T-helper 2 cell treated with Interferon-gamma antibody and Interleukin-4, amounts not matched to agents 5 μg/mL and 100 μg/mL, for 36 hours (primary cell): ENCODE measurements around the gene MSH5.
"Not testable (repeated sequence)": the region's sequence is repeated elsewhere in the genome, so short reads cannot be mapped to it uniquely, and the experiment has no call there.

Experiments used
- DNase-seq: peaks from one replicate; pipeline ENCODE4 v3.0.0; 2021; ENCODE audit warnings: low spot score
- H3K27ac Mint-ChIP-seq: one replicate; pipeline ENCODE4 v1.8.0; 2021; ENCODE audit warnings: mild to moderate bottlenecking, mixed read lengths
- H3K27me3 Mint-ChIP-seq: one replicate; pipeline ENCODE4 v1.8.0; 2021; ENCODE audit warnings: low read depth, mixed read lengths
- H3K36me3 Mint-ChIP-seq: one replicate; pipeline ENCODE4 v1.8.0; 2021; ENCODE audit warnings: low read depth, mixed read lengths
- H3K4me1 Mint-ChIP-seq: one replicate; pipeline ENCODE4 v1.8.0; 2021; ENCODE audit warnings: low read depth, mixed read lengths
- H3K4me3 Mint-ChIP-seq: one replicate; pipeline ENCODE4 v1.8.0; 2022; ENCODE audit warnings: mild to moderate bottlenecking, moderate library complexity, mixed read lengths
- H3K9me3 Mint-ChIP-seq: one replicate; pipeline ENCODE4 v1.8.0; 2021; ENCODE audit warnings: mixed read lengths

Gene MSH5

GRCh38 chr6:31794866-31795615 lies 55.2 kb downstream of the MSH5 start:
- Mint-ChIP-seq H3K27ac (peak overlapping the region; percentile 96), H3K4me1 (peaks cover 25% of the 10 kb centered on the region), H3K27me3 (no peaks in the 10 kb centered on the region), H3K9me3 (no peaks in the 10 kb centered on the region), H3K36me3 (peaks cover 38% of the 10 kb centered on the region), H3K4me3 (peak overlapping the region; percentile 79)
- no peak for DNase-seq

DNA sequence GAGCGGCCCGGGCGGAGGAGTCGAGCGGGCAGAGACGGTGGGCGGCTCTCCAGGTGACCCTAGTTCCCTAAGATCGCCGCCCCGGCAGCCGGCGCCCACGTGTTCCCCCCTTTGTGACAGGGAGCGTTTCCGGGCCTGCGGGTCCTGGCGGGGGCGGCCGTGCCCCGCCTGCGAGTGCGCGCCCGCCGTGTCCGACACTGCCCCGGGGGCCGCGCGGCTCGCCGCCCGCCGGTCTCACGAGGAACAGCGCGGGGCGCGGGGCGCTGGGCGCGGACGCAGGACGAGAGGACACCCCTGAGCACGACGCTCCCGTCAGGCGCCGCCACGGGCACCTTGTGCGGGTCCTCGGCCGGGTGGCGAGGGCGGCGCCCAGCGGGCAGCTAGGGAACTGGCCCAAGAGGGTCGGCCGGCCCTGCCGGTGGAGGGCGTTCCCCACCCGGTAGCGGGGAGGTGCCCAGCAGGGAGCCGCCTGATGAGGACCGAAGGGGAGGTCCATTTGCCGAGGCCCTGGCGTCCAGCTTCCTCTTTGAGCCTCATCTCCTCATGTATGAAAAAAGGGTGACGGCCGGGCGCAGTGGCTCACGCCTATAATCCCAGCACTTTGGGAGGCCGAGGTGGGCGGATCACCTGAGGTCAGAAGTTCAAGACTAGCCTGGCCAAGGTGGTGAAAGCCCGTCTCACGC lies 56.0 kb downstream of the MSH5 start, which contains the start of gene VARS1:
Gene VARS1 (minus strand): TSS at position 137 of the 683 bp plus-strand sequence. CDS start 535 bp downstream, outside the sequence.
- H3K36me3 Mint-ChIP-seq: peaks cover 34% of the 10 kb centered on the region
- H3K27ac Mint-ChIP-seq: peak within 1 kb of the TSS; percentile 96
- peak; percentile 87 for DNase-seq
- peaks cover 24% of the 10 kb centered on the region for H3K4me1 Mint-ChIP-seq
- no peaks in the 10 kb centered on the region for H3K9me3 Mint-ChIP-seq
- H3K27me3 Mint-ChIP-seq: no peaks in the 10 kb centered on the region
- peak within 1 kb of the TSS; percentile 79 for H3K4me3 Mint-ChIP-seq

- Mint-ChIP-seq H3K9me3 (no peaks in the 10 kb centered on the region), H3K4me3 (peak overlapping the region; percentile 37)
These were observed 57.2 kb downstream of the MSH5 start for GRCh38 chr6:31796993-31797385.

GRCh38 chr6:31797588-31797987 lies 57.8 kb downstream of the MSH5 start:
- H3K9me3 Mint-ChIP-seq: no peaks in the 10 kb centered on the region
- H3K4me1 Mint-ChIP-seq: peaks cover 23% of the 10 kb centered on the region
- H3K36me3 Mint-ChIP-seq: peaks cover 30% of the 10 kb centered on the region
- DNase-seq: no peak
- H3K27me3 Mint-ChIP-seq: no peaks in the 10 kb centered on the region
- peak overlapping the region; percentile 68 for H3K4me3 Mint-ChIP-seq
- H3K27ac Mint-ChIP-seq: peak overlapping the region; percentile 90

More at GRCh38 chr6:31796993-31797385, 57.2 kb downstream of the MSH5 start:
- H3K4me1 Mint-ChIP-seq: peaks cover 23% of the 10 kb centered on the region
- H3K36me3 Mint-ChIP-seq: peaks cover 33% of the 10 kb centered on the region
- DNase-seq: no peak
- H3K27me3 Mint-ChIP-seq: no peaks in the 10 kb centered on the region
- H3K27ac Mint-ChIP-seq: peak overlapping the region; percentile 90

- no peak overlapping the region for H3K4me3 Mint-ChIP-seq
- no peak for DNase-seq
- peaks cover 30% of the 10 kb centered on the region for H3K36me3 Mint-ChIP-seq
- no peak overlapping the region for H3K27ac Mint-ChIP-seq
- no peaks in the 10 kb centered on the region for H3K9me3 Mint-ChIP-seq
- H3K27me3 Mint-ChIP-seq: no peaks in the 10 kb centered on the region
- H3K4me1 Mint-ChIP-seq: peaks cover 22% of the 10 kb centered on the region
These were observed 60.0 kb downstream of the MSH5 start for GRCh38 chr6:31799781-31800180.

DNA sequence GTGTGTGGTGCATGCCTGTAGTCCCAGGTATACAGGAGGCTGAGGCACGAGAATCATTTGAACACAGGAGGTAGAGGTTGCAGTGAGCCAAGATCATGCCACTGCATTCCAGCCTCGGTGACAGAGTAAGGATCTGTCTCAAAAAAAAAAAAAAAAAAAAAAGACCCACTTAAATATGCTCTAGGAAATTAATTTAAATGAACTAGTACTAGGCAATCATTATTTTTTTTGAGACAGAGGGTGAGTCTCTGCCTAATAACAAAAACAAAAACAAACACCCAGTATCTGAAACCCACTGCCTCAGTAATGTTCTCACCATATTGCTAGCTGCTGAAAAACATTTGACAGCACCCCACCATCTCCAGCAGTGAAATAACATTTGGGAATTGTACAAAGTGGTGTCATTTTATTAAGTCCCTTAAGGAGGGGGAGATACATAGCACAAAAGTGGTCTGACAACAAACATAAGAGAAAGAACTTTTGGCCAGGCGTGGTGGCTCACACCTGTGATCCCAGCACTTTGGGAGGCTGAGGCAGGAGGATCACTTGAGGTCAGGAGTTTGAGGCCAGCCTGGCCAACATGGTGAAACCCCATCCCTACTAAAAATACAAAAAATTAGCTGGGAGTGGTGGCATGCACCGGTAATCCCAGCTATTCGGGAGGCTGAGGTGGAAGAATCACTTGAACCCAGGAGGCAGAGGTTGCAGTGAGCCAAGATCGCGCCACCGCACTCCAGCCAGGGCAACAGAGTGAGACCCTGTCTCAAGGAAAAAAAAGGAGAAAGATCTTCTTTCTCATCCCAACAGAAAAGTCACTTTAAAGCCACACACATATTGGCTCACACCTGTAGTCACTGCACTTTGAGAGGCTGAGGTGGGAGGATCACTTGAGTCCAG lies 61.5 kb downstream of the MSH5 start:
- H3K4me1 Mint-ChIP-seq: peaks cover 27% of the 10 kb centered on the region
- not testable (repeated sequence) for H3K27me3 Mint-ChIP-seq, H3K9me3 Mint-ChIP-seq, H3K27ac Mint-ChIP-seq, H3K4me3 Mint-ChIP-seq, DNase-seq
- peaks cover 30% of the 10 kb centered on the region for H3K36me3 Mint-ChIP-seq

DNA sequence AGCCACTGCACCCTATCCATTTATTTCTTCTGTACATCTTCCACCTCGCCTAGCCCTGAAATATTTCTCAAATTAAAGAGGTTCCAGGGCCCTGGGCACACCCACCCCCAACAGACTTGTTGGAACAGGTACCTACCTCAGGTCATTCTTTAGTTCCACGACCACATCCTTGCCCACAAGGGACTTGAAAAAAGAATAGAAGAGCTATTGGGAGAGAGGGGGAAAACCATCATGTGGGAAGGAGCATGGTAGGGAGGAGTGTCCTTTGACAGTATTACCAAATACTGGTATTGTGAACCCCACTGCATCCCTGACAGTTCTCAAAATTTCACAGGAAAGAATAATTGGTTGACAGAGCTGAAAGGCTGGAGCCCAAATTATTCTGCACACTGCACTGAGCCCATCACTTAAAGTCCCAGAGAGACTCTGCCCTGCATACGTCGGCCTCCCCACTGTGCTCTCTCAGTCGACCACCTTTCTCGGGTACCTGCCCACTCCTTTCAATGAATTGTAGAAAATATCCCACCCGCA lies 66.2 kb downstream of the MSH5 start:
- Mint-ChIP-seq H3K36me3 (peaks cover 32% of the 10 kb centered on the region), H3K27ac (peak overlapping the region; percentile 91), H3K27me3 (no peaks in the 10 kb centered on the region), H3K9me3 (no peaks in the 10 kb centered on the region), H3K4me1 (peaks cover 18% of the 10 kb centered on the region), H3K4me3 (peak overlapping the region; percentile 97)
- no peak for DNase-seq

- Mint-ChIP-seq H3K4me1 (peaks cover 15% of the 10 kb centered on the region), H3K36me3 (peaks cover 31% of the 10 kb centered on the region), H3K27ac (peak within 1 kb of the TSS; percentile 91), H3K4me3 (peak within 1 kb of the TSS; percentile 97), H3K27me3 (no peaks in the 10 kb centered on the region), H3K9me3 (no peaks in the 10 kb centered on the region)
- peak; percentile 98 for DNase-seq
These were observed 66.9 kb downstream of the MSH5 start, which contains the start of gene LSM2 for GRCh38 chr6:31806470-31807272. TSS of gene LSM2 (minus strand) at chr6:31806966. CDS start at chr6:31806757, 209 bp downstream.

DNA sequence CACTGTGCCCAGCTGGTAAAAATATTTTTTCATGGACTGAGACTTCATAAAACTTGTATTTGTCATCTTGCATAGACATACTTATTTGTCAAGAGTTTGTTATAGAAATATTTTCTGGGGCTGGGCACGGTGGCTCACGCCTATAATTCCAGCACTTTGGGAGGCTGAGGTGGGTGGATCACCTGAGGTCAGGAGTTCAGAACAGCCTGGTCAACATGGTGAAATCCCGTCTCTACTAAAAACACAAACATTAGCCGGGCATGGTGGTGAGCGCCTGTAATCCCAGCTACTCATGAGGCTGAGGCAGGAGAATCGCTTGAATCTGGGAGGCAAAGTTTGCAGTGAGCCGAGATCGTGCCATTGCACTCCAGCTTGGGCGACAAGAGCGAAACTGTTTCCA lies 68.8 kb downstream of the MSH5 start:
- not testable (repeated sequence) for H3K27ac Mint-ChIP-seq, H3K4me3 Mint-ChIP-seq, H3K9me3 Mint-ChIP-seq, DNase-seq, H3K27me3 Mint-ChIP-seq
- Mint-ChIP-seq H3K36me3 (peaks cover 21% of the 10 kb centered on the region), H3K4me1 (peaks cover 22% of the 10 kb centered on the region)

- H3K27ac Mint-ChIP-seq: no peak overlapping the region
- H3K4me3 Mint-ChIP-seq: no peak overlapping the region
- no peaks in the 10 kb centered on the region for H3K27me3 Mint-ChIP-seq
- peaks cover 25% of the 10 kb centered on the region for H3K4me1 Mint-ChIP-seq
- DNase-seq: no peak
- H3K36me3 Mint-ChIP-seq: peaks cover 12% of the 10 kb centered on the region
- no peaks in the 10 kb centered on the region for H3K9me3 Mint-ChIP-seq
These were observed 71.8 kb downstream of the MSH5 start for GRCh38 chr6:31811645-31812044.
